ENCODE results near the gene PDPK1. TPM values are rescaled to one million over a fixed set of nuclear protein-coding genes. Genes with fewer than 3 reads are reported as not detected.
"Not testable (repeated sequence)": the region's sequence is repeated elsewhere in the genome, so short reads cannot be mapped to it uniquely, and the experiment has no call there.

Gene PDPK1
- total and polyA plus RNA-seq, 4 donors, result 31.7 to 43.1 (median 37.6) TPM

DNA sequence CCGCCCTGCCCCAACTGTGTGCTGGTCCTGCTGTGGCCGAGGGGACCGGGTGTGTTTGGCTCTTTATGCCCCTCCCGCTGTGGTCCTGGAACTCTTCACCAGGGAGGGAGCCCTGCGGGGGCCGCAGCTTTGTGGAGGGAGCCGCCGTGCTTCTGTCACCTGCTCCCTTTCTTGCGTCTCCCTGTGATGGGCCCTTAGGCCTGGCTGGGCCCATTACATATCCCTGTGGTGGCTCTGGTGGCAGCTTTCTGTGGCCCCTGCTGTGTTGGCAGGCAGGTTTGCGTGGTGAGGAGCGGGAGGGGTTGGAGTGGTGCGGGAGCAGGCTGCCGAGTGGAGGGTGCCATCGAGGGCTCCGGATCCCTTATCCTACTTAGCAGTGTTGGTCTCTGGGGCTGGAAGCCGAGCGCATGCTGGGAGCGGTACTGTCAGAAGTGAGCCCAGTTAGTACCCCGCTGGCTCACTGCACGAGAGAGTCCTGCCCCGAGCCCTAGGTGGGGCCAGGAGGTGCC is 60.4 kb downstream of the PDPK1 start:
- WGBS (ENCODE audit: insufficient coverage), result 95% methylated on average over 21 of the region's 21 CpGs
- H3K9me3 ChIP-seq (ENCODE audit: control insufficient read depth, insufficient read depth, low read length), result no peaks in the 10 kb centered on the region
- no peak for DNase-seq (ENCODE audit: low read depth in 4 of 6, low spot score in 6 of 6)
- H3K27ac ChIP-seq (ENCODE audit: low read depth, low read length), result no peak overlapping the region
- H3K27me3 ChIP-seq (ENCODE audit: control insufficient read depth, insufficient read depth, low read length), result no peaks in the 10 kb centered on the region
- peaks cover 51% of the 10 kb centered on the region for H3K36me3 ChIP-seq (ENCODE audit: control insufficient read depth, insufficient read depth, low read length)
- H3K4me1 ChIP-seq (ENCODE audit: control insufficient read depth, insufficient read depth, low read length), result peaks cover 7% of the 10 kb centered on the region
- H3K4me3 ChIP-seq (ENCODE audit: low read depth, low read length), result no peak overlapping the region

DNA sequence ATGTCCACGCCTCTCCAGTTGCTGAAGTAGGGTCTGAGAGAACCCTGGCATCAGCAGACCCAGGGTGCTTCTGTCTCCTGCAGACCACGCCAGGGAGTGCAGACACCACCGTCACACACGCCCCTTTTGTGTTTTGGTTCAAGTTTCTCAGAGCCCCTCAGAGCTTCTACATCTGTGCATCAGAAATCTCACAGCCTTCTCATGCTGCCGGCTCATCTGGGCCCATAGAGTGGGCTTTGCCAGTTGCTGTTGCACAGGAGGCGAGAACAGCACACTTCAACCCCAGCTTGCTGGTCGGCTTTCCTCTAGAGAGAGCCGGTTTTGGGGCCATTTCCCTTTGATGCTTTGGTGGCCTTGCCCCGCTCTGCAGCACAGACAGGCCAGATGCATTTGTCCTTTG is 60.9 kb downstream of the PDPK1 start:
- DNase-seq (ENCODE audit: low read depth in 4 of 6, low spot score in 6 of 6), result no peak
- Histone ChIP-seq H3K27ac (ENCODE audit: low read depth, low read length) (no peak overlapping the region), H3K36me3 (ENCODE audit: control insufficient read depth, insufficient read depth, low read length) (peaks cover 49% of the 10 kb centered on the region), H3K4me1 (ENCODE audit: control insufficient read depth, insufficient read depth, low read length) (peaks cover 2% of the 10 kb centered on the region), H3K4me3 (ENCODE audit: low read depth, low read length) (no peak overlapping the region), H3K9me3 (ENCODE audit: control insufficient read depth, insufficient read depth, low read length) (no peaks in the 10 kb centered on the region), H3K27me3 (ENCODE audit: control insufficient read depth, insufficient read depth, low read length) (no peaks in the 10 kb centered on the region)
- 93% methylated on average over 9 of the region's 9 CpGs for WGBS (ENCODE audit: insufficient coverage)

DNA sequence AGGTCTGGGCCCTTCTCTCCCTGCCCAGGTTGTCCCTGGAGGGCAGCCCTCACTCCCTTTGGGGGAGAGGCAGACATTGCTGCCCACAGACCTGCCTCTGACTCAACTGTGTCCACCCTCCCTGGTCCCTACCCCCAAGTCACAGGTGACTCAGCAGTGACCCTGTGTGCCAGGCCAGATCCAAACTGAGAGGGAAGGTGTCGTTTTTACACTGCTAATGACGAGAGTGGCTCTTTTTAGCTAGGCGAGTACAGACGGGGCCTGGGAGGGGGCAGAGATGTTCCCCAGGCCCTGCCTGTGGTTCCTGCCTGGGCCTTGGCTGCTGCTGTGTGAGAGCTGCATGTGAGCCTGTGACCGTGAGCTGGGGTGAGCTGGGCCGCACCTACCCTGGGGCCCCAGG is 61.3 kb downstream of the PDPK1 start:
- not testable (repeated sequence) for H3K9me3 ChIP-seq (ENCODE audit: control insufficient read depth, insufficient read depth, low read length); H3K27me3 ChIP-seq (ENCODE audit: control insufficient read depth, insufficient read depth, low read length); DNase-seq (ENCODE audit: low read depth in 4 of 6, low spot score in 6 of 6); H3K27ac ChIP-seq (ENCODE audit: low read depth, low read length); H3K4me3 ChIP-seq (ENCODE audit: low read depth, low read length); H3K4me1 ChIP-seq (ENCODE audit: control insufficient read depth, insufficient read depth, low read length)
- WGBS (ENCODE audit: insufficient coverage), result no CpG with 5 or more reads among the region's 6 CpGs
- peaks cover 47% of the 10 kb centered on the region for H3K36me3 ChIP-seq (ENCODE audit: control insufficient read depth, insufficient read depth, low read length)

DNA sequence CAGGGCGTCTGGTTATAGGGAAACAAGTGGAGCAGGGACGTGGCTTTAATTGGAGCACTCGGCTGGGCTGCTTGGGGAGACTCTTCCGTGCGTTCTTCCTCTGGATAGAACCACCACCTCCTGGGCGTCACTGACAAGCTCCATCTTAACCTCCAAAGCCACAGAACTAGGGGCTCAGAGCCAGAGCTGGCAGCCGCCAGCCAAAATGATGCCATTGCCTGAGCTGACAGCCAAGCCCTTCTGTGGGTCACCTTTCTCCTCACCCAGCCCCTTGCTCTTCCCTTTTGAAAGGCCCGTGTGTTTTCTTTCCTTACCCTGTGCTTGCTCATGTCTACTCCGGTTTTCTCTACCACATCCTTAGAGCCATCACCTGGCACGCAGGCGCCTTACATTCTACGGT is 62.0 kb downstream of the PDPK1 start:
- not testable (repeated sequence) for H3K27ac ChIP-seq (ENCODE audit: low read depth, low read length); H3K4me3 ChIP-seq (ENCODE audit: low read depth, low read length); H3K27me3 ChIP-seq (ENCODE audit: control insufficient read depth, insufficient read depth, low read length); H3K4me1 ChIP-seq (ENCODE audit: control insufficient read depth, insufficient read depth, low read length); H3K9me3 ChIP-seq (ENCODE audit: control insufficient read depth, insufficient read depth, low read length); DNase-seq (ENCODE audit: low read depth in 4 of 6, low spot score in 6 of 6)
- no CpG with 5 or more reads among the region's 12 CpGs for WGBS (ENCODE audit: insufficient coverage)
- peaks cover 47% of the 10 kb centered on the region for H3K36me3 ChIP-seq (ENCODE audit: control insufficient read depth, insufficient read depth, low read length)

DNA sequence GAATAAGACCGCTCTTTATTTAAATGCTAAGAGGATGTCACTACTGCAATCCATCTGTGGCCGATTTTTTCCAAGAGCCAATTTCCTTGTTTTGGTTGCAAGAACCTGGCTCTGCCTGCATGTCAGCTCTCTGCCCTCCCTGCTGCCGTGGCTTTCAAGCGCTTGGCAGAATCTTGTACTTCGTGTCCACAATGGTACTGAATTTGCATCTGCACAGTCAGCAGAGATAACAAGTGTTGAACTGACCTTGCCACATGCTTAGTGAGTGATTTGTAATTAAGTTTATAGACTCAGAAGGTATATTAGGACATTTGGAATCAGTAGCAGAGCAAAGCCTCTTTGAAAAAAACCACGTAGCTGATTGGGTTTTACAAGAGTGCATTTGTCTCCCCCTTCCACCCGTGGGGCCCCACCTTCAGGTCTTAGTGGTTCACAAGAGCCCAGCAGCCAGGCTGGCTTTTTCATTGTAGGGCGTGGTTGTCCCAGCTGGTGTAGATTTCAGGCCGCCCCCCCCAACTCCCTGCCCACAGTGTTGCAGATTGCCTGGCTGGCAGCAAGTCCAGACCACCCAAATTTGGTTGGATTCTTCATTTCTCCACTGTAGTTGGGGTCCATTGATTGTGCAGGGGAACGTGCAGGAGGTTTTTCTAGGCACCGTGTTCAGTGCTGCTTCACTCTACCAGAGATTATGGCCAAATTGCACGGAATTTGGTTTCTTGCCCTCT is 63.6 kb downstream of the PDPK1 start:
- not testable (repeated sequence) for H3K4me1 ChIP-seq (ENCODE audit: control insufficient read depth, insufficient read depth, low read length); H3K4me3 ChIP-seq (ENCODE audit: low read depth, low read length); H3K27me3 ChIP-seq (ENCODE audit: control insufficient read depth, insufficient read depth, low read length); DNase-seq (ENCODE audit: low read depth in 4 of 6, low spot score in 6 of 6); H3K27ac ChIP-seq (ENCODE audit: low read depth, low read length); H3K9me3 ChIP-seq (ENCODE audit: control insufficient read depth, insufficient read depth, low read length)
- 67% methylated on average over 4 of the region's 12 CpGs for WGBS (ENCODE audit: insufficient coverage)
- H3K36me3 ChIP-seq (ENCODE audit: control insufficient read depth, insufficient read depth, low read length), result peaks cover 37% of the 10 kb centered on the region

DNA sequence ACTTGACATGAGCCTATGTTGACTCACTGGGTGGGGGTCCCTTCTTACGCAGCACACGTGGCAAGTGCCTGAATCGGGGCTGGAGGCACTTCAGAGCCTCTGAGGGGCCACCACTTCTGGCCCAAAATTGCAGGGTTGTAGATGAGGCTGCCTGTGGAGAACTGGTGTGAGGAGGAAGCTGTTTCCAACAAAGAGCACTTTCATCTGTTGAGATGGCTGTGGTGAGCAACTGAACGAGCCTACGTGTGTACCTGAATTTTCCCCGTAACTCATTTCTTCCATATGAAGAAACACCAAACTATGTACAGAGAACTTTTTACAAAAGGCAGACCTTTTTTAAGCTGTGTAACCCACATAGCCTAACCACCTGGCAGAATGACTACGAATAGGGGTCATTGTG is 64.4 kb downstream of the PDPK1 start:
- no CpG with 5 or more reads among the region's 7 CpGs for whole genome bisulfite sequencing (ENCODE audit: insufficient coverage)
- H3K27ac ChIP-seq (ENCODE audit: low read depth, low read length); H3K4me3 ChIP-seq (ENCODE audit: low read depth, low read length); DNase-seq (ENCODE audit: low read depth in 4 of 6, low spot score in 6 of 6); H3K4me1 ChIP-seq (ENCODE audit: control insufficient read depth, insufficient read depth, low read length); H3K9me3 ChIP-seq (ENCODE audit: control insufficient read depth, insufficient read depth, low read length); H3K27me3 ChIP-seq (ENCODE audit: control insufficient read depth, insufficient read depth, low read length): not testable (repeated sequence)
- peaks cover 30% of the 10 kb centered on the region for H3K36me3 ChIP-seq (ENCODE audit: control insufficient read depth, insufficient read depth, low read length)

DNA sequence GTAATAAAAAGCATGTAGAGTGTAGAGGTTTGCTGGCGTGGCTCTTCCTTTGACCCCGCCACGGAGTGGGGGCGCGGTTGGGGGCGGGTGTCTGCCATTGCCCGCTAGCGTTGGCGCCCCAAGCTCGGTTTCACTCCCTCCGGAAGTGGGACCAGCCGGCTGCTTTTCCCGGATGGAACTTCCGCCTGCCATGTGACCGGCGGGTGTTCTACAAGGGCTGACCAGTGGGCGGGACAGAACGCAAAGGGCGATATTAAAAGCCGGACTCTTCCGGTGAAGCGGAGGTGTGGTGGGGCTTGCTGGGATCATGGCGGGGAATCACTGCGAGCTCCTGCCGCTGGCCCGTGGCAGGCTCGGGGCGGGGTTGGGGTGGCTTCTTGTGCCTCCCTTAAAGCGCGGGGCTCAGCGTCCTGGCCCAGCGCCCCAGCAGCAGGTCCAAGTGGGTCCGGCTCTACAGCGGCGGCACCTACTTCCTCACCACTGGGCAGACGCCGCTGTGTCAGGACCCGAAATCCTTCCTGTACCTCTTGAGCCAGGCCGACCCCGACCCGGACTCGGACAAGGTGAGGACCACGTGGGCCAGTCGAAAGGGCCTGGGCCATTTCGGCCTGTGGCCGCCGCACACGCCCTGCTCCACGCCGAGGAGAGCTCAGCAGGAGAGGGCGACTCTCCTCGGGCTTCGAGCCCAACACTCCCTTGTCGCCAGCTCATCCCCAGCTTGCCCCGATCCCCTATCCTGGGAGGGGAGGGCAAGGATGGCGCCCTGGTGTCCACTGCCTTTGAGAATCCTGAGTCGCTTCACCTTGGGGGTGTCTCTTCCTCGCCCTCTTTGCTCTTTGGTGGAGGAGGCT is 65.6 kb downstream of the PDPK1 start:
- DNase-seq (ENCODE audit: low read depth in 4 of 6, low spot score in 6 of 6), result peak; percentile 87 to 99 (median 94)
- Histone ChIP-seq H3K9me3 (ENCODE audit: control insufficient read depth, insufficient read depth, low read length) (no peaks in the 10 kb centered on the region), H3K4me3 (ENCODE audit: low read depth, low read length) (peak overlapping the region; percentile 97), H3K27me3 (ENCODE audit: control insufficient read depth, insufficient read depth, low read length) (no peaks in the 10 kb centered on the region), H3K27ac (ENCODE audit: low read depth, low read length) (peak overlapping the region; percentile 71), H3K36me3 (ENCODE audit: control insufficient read depth, insufficient read depth, low read length) (peaks cover 20% of the 10 kb centered on the region), H3K4me1 (ENCODE audit: control insufficient read depth, insufficient read depth, low read length) (no peaks in the 10 kb centered on the region)
- WGBS (ENCODE audit: insufficient coverage), result under 1% methylated on average over 54 of the region's 58 CpGs

DNA sequence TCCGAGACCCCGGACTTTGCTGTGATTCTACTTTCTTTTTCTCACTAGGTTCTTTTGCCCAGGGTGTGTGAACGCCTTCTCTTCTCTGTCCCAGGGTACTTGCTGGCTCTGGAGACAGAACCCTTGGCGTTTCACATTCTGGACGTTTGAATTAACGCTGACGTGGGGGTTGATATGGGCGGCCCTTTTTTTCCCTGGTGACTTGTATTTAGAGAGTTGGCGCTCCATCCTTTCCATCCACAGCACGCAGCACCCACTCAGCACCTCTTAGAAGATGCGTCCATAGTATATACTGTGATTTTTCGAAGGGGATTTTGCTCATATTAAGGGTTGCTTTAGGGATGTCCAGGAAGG is 66.2 kb downstream of the PDPK1 start:
- not testable (repeated sequence) for DNase-seq (ENCODE audit: low read depth in 4 of 6, low spot score in 6 of 6); H3K4me1 ChIP-seq (ENCODE audit: control insufficient read depth, insufficient read depth, low read length); H3K9me3 ChIP-seq (ENCODE audit: control insufficient read depth, insufficient read depth, low read length); H3K27me3 ChIP-seq (ENCODE audit: control insufficient read depth, insufficient read depth, low read length)
- Histone ChIP-seq H3K4me3 (ENCODE audit: low read depth, low read length) (peak overlapping the region; percentile 97), H3K36me3 (ENCODE audit: control insufficient read depth, insufficient read depth, low read length) (peaks cover 14% of the 10 kb centered on the region), H3K27ac (ENCODE audit: low read depth, low read length) (peak overlapping the region; percentile 71)
- 0% methylated on average over 2 of the region's 12 CpGs for WGBS (ENCODE audit: insufficient coverage)

DNA sequence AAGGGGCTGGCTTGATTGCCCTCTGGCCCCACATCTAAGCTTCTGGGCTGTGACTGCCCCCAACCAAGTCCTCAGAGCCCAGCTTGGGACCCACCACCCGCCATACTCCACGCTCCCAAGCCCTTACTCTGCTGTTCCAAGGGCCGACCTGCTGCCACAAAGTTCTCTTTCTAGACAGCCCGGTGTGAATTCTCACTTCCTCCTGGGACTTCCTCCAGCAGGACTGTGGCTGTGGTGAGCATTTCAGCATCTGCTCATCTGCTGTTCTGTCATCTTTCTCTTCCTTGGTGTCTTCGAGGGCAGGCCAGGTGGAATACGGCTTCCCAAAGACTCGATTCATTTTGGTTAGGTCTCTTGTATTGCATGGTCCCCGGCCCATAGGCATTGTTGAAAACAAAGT is 69.0 kb downstream of the PDPK1 start:
- H3K27ac ChIP-seq (ENCODE audit: low read depth, low read length); H3K4me1 ChIP-seq (ENCODE audit: control insufficient read depth, insufficient read depth, low read length); H3K4me3 ChIP-seq (ENCODE audit: low read depth, low read length); DNase-seq (ENCODE audit: low read depth in 4 of 6, low spot score in 6 of 6); H3K9me3 ChIP-seq (ENCODE audit: control insufficient read depth, insufficient read depth, low read length); H3K27me3 ChIP-seq (ENCODE audit: control insufficient read depth, insufficient read depth, low read length): not testable (repeated sequence)
- WGBS (ENCODE audit: insufficient coverage), result no CpG with 5 or more reads among the region's 8 CpGs
- H3K36me3 ChIP-seq (ENCODE audit: control insufficient read depth, insufficient read depth, low read length), result peaks cover 28% of the 10 kb centered on the region

DNA sequence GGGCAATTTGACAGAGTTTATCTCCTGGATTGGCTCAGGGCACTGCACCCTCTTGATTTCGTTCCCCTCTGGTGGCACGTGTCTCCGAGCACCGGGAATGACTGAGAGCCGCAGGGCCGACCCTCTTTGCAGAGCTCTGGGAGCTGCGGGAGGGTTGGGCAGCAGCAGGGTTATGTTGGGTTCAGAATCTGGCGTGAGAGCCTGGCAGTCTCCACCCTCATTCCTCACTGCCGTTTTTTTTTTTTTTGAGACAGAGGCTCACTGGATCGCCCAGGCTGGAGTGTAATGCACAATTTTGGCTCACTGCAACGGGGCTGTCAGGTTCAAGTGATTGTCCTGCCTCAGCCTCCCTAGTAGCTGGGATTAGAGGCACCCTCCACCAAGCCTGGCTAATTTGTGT is 71.5 kb downstream of the PDPK1 start:
- H3K36me3 ChIP-seq (ENCODE audit: control insufficient read depth, insufficient read depth, low read length), result peaks cover 32% of the 10 kb centered on the region
- DNase-seq (ENCODE audit: low read depth in 4 of 6, low spot score in 6 of 6); H3K27ac ChIP-seq (ENCODE audit: low read depth, low read length); H3K4me1 ChIP-seq (ENCODE audit: control insufficient read depth, insufficient read depth, low read length); H3K9me3 ChIP-seq (ENCODE audit: control insufficient read depth, insufficient read depth, low read length); H3K27me3 ChIP-seq (ENCODE audit: control insufficient read depth, insufficient read depth, low read length); H3K4me3 ChIP-seq (ENCODE audit: low read depth, low read length): not testable (repeated sequence)
- WGBS (ENCODE audit: insufficient coverage), result no CpG with 5 or more reads among the region's 11 CpGs
